MM.1S (cell line): ENCODE data around the gene CFAP141.
A peak's percentile ranks its signal among the peaks of the same experiment; 100 is the strongest.

Experiments
- DNase-seq: peaks from one replicate; pipeline ENCODE4 v3.0.0-alpha.2; 2015
- H2AFZ ChIP-seq: fragments of 300-600 bp; sonication (generic); 2 replicates; pipeline ENCODE4 v1.6.0; 2016; ENCODE audit warnings: antibody characterized with exemption, low read length
- H3F3A ChIP-seq: fragments of 300-600 bp; sonication (generic); 2 replicates; pipeline ENCODE4 v1.6.1; 2016; ENCODE audit warnings: mild to moderate bottlenecking, antibody characterized with exemption, low read length, moderate library complexity, mixed read lengths; ENCODE audit not compliant: insufficient read depth
- H3K27ac ChIP-seq: fragments of 300-600 bp; sonication (generic); 2 replicates; pipeline ENCODE4 v1.5.1; 2016; ENCODE audit warnings: mild to moderate bottlenecking, low read length
- H3K27me3 ChIP-seq: fragments of 300-600 bp; sonication (generic); replicated peaks from 2 replicates; pipeline ENCODE4 v1.6.0; 2016; ENCODE audit warnings: low read length; ENCODE audit not compliant: insufficient read depth
- H3K36me3 ChIP-seq: fragments of 300-600 bp; sonication (generic); replicated peaks from 2 replicates; pipeline ENCODE4 v1.6.1; 2016; ENCODE audit warnings: mild to moderate bottlenecking, low read length, mixed read lengths; ENCODE audit not compliant: insufficient read depth
- H3K4me1 ChIP-seq: fragments of 300-600 bp; sonication (generic); 2 replicates; pipeline ENCODE4 v1.6.1; 2016; ENCODE audit warnings: low read length, mixed read lengths
- H3K4me2 ChIP-seq: fragments of 300-600 bp; sonication (generic); 2 replicates; pipeline ENCODE4 v1.6.0; 2016; ENCODE audit warnings: low read depth, low read length
- H3K4me3 ChIP-seq: fragments of 300-600 bp; sonication (generic); 2 replicates; pipeline ENCODE4 v1.5.1; 2016; ENCODE audit warnings: low read length, mixed read lengths
- H3K79me2 ChIP-seq: fragments of 300-600 bp; sonication (generic); 2 replicates; pipeline ENCODE4 v1.6.1; 2016; ENCODE audit warnings: mixed run types, low read length, mixed read lengths
- H3K9ac ChIP-seq: fragments of 300-600 bp; sonication (generic); 2 replicates; pipeline ENCODE4 v1.6.1; 2016; ENCODE audit warnings: low read length, mixed read lengths
- H3K9me2 ChIP-seq: fragments of 300-600 bp; sonication (generic); replicated peaks from 2 replicates; pipeline ENCODE4 v1.6.1; 2016; ENCODE audit warnings: mild to moderate bottlenecking, low read length, mixed read lengths; ENCODE audit not compliant: insufficient read depth
- H3K9me3 ChIP-seq: fragments of 300-600 bp; sonication (generic); replicated peaks from 2 replicates; pipeline ENCODE4 v1.6.1; 2016; ENCODE audit warnings: mild to moderate bottlenecking, low read length, mixed read lengths; ENCODE audit not compliant: insufficient read depth
- H4K20me1 ChIP-seq: fragments of 300-600 bp; sonication (generic); 2 replicates; pipeline ENCODE4 v1.6.1; 2016; ENCODE audit warnings: mild to moderate bottlenecking, low read length, moderate library complexity, mixed read lengths; ENCODE audit not compliant: insufficient read depth
- CTCF ChIP-seq: fragments of 300-600 bp; sonication (generic); IDR thresholded peaks from 2 replicates; pipeline ENCODE4 v1.5.1; 2016; ENCODE audit warnings: antibody characterized with exemption, low read length, mixed read lengths
- EZH2 ChIP-seq: fragments of 300-600 bp; sonication (generic); optimal IDR thresholded peaks from 2 replicates; pipeline ENCODE3; 2017; ENCODE audit warnings: low read depth, mild to moderate bottlenecking, antibody characterized with exemption, low read length, mixed read lengths
- EZH2phosphoT487 ChIP-seq: fragments of 300-600 bp; sonication (generic); IDR thresholded peaks from 2 replicates; pipeline ENCODE4 v1.6.1; 2018; ENCODE audit warnings: antibody characterized with exemption, low read length

The CFAP141 gene

GRCh38 chr1:154186852-154187501 is 19.2 kb downstream of the CFAP141 start:
- DNase-seq, result peak; percentile 84
- Histone ChIP-seq H3K9ac (peak overlapping the region; percentile 6; the same call in 1 of the 2 replicates), H3K27ac (peak overlapping the region; percentile 58; the same call in 1 of the 2 replicates), H4K20me1 (peaks cover 2% of the 10 kb centered on the region; the same call in 1 of the 2 replicates), H3K27me3 (no peaks in the 10 kb centered on the region), H3K36me3 (no peaks in the 10 kb centered on the region), H3K79me2 (peaks cover 10% of the 10 kb centered on the region), H3K9me3 (no peaks in the 10 kb centered on the region), H3K9me2 (no peaks in the 10 kb centered on the region), H2AFZ (peak overlapping the region; percentile 33), H3K4me2 (peak overlapping the region; percentile 35), H3K4me3 (peak overlapping the region; percentile 1; the same call in 1 of the 2 replicates), H3K4me1 (peaks cover 22% of the 10 kb centered on the region), H3F3A (peaks cover 36% of the 10 kb centered on the region)
- no peak for TF ChIP-seq EZH2phosphoT487
- TF ChIP-seq EZH2, result no peak
- TF ChIP-seq CTCF, result no peak

- Histone ChIP-seq H3K4me1 (peaks cover 25% of the 10 kb centered on the region), H3K9me2 (no peaks in the 10 kb centered on the region), H3K9ac (no peak overlapping the region), H3K36me3 (no peaks in the 10 kb centered on the region), H3K9me3 (no peaks in the 10 kb centered on the region), H3K27me3 (no peaks in the 10 kb centered on the region), H3F3A (peaks cover 40% of the 10 kb centered on the region), H3K27ac (peak overlapping the region; percentile 58; the same call in 1 of the 2 replicates), H4K20me1 (peaks cover 8% of the 10 kb centered on the region), H3K4me3 (no peak overlapping the region), H3K79me2 (peaks cover 18% of the 10 kb centered on the region), H2AFZ (peak overlapping the region; percentile 33), H3K4me2 (peak overlapping the region; percentile 35)
- DNase-seq, result peak; percentile 87
- peak; percentile 96 for TF ChIP-seq CTCF
- TF ChIP-seq EZH2, result no peak
Observed at GRCh38 chr1:154186177-154186576, 20.0 kb downstream of the CFAP141 start.

GRCh38 chr1:154183046-154183915 is 22.9 kb downstream of the CFAP141 start:
- H3K9ac ChIP-seq, result peak overlapping the region; percentile 76
- peak overlapping the region; percentile 54 for H2AFZ ChIP-seq
- peak overlapping the region; percentile 87 for H3K4me2 ChIP-seq
- TF ChIP-seq EZH2phosphoT487 (no peak), EZH2 (no peak), CTCF (no peak)
- H3F3A ChIP-seq, result peaks cover 50% of the 10 kb centered on the region
- H3K4me3 ChIP-seq, result peak overlapping the region; percentile 89
- peaks cover 49% of the 10 kb centered on the region for H3K4me1 ChIP-seq
- no peaks in the 10 kb centered on the region for H3K9me3 ChIP-seq
- DNase-seq, result peak; percentile 98
- H4K20me1 ChIP-seq, result peaks cover 36% of the 10 kb centered on the region
- H3K27ac ChIP-seq, result peak overlapping the region; percentile 69
- H3K36me3 ChIP-seq, result no peaks in the 10 kb centered on the region
- H3K27me3 ChIP-seq, result no peaks in the 10 kb centered on the region
- H3K79me2 ChIP-seq, result peaks cover 47% of the 10 kb centered on the region
- no peaks in the 10 kb centered on the region for H3K9me2 ChIP-seq
